ENCODE measurements around the gene CCDC187.

Gene CCDC187

DNA sequence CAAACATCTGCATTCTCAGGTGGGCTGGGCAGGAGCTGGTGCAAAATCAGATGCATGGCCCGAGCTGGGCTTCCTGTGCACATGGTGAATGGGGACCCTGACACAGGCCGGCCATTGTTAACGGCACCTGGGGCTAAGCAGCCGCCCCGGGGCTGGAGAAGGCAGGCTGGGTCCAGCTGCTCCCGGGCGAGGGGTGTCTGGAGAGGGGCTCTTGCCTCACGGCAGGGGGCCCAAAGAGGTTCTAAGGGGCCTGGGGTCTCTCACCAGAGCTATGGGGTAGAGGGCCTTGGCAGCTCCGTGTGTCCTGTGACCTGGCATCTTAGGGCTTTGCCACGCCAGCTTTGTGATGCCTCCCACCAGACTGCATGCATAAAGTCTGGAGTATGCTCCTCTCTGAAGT lies 53.2 kb downstream of the CCDC187 start:
- no peak for DNase-seq

- no peak for DNase-seq
Observed at GRCh38 chr9:136249877-136250559, 53.9 kb downstream of the CCDC187 start.

GRCh38 chr9:136248951-136249876 lies 54.7 kb downstream of the CCDC187 start:
- DNase-seq = no peak

DNA sequence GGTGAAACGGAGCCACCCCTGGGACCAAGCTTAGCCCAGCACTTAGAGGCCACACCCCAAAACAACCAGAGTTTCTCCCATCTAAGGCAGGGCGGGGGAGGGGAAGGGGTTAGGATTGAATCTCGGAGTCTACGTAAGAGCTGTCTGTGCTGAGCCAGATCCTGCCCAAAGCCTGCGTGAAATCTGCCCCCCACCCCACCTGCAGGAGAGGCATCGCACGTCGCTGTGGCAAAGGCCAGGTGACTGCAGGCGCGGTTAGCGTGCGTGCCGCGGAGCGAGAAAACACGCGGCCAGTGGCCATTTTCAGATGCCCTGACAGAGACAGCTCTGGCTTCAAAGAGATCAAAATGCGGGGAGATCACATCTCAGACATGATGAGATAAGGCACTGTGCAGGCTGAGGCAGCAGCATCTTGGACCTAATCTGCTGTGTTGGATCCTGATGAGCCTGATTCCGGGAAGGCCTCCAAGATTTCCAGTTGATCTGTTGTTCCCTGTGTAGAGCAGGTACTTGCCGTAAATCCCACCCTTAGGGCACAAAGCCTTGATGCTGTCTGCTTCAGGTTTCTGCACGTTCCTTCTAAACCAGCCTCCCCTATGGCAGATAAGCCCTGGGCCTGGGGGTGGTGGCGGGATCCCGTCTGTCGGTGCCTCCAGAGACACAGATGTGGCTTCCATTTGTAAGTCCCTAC lies 55.8 kb downstream of the CCDC187 start:
- no peak for DNase-seq

DNA sequence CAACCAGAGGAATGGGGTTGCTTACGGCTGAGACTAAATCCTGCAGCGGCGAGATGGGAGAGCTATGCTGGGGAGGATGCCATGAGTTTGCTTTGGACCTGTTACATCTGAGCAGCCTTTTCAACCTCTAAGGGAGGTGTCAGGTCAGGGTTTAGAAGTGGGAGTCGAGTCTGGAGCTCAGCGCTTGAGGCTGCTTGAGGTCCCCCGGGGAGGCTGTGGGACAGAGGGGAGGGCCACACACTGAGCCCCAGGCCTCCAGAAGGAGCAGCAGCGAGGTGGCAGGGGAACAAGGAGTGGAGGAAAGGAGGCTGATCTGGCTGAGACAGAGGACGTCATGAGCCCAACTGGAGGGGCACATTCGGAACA lies 56.4 kb downstream of the CCDC187 start:
- DNase-seq = no peak

GRCh38 chr9:136246849-136247550 lies 56.9 kb downstream of the CCDC187 start:
- DNase-seq = no peak

DNA sequence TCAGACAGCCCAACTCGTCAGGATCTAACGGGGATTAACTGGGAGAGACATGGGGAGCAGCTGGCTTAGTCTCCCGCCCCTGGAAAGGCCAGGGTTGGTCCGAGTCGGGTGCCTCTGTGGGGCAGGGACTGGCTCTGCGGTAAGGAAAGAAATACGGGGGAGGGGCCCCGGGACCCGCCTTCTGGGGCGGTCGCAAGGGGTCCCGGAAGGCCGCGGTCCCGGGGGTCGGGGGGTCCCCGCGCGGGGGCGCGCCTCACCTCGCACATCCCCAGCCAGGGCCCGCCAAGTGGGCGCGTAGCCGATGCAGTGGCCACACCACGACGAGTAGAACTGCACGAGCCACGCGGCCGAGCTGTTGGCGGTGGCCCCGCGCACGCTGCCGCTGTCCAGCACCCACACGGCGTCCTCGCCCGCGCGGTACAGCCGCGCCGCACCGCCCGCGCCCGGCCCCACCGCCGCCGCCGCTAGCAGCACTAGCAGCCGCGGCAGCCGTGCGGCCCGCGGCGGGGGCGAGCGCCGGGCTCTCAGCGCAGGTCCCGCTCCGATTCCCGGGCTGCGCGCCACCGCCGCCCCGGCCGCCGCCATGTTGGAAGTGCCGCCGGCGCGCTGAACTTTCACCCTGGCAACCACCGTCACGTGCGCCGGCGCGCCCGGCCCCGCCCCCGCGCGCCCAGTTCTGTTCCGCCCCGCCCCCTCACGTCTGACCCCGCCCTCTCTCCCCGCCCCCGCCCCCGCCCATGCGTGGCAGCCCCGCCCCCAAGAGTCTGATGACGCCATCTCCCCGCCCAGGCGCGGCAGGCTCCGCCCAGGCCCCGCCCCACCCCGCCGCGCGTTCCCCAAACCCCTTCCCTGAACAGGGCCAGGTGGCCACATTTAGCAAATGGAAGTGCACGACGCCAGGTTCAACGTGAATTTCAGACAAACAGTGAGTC lies 58.4 kb downstream of the CCDC187 start, which contains the start of gene QSOX2:
Gene QSOX2 (minus strand): TSS at position 594 of the 932 bp plus-strand sequence. CDS start 9 bp downstream, at position 585.
- peak; percentile 76 for DNase-seq

DNA sequence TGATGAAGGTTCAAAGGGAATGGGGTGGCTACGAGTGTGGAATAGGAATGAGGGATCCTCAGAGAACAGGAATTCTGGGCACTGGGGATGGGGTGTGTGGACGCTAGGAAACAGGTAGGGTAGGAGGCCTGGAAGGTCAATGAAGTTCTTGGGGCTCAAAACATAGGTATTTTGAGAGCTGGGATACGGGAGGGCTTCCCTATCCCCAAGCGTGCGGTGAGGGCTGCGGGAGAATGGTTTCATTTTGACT lies 59.0 kb downstream of the CCDC187 start:
- no peak for DNase-seq

DNA sequence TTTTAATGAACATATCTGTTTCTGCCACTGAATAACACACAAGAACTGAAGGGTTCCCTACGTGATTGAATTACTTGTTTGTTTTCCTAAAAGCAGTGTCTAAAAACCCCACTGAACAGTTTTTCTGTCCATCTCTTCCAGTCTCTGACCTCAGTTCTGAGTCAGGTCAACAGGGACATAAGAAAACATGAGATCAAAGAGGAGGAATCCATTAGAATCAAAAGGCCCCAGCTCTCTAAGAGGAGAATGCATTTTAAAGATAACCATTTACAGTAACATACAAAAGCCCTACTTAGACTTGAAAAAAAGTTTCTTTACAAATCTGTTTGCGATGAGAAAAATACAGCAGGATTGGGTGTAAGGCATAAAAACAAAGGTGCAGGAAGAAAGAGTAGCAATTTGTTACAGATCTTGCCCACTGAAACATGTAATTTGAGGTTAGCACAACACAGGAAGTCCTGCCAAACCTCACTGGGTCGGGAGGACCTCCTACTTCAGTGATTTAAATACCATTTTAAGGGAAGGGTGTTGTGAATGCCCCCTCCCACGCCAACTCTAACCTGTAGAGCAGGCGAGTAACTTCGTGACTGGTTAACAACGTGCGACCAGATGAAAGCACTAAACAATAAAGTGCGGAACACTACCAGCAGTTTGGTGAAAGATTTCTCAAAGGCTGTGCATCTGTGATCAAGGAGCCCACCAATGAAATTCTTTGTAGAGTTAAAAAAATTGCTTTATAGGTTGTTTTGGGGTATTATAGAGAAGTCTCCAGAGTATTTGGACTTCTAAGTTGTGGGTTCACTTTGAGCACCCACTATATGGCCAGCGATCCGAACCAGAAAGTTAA lies 59.5 kb downstream of the CCDC187 start:
- no peak for DNase-seq

DNA sequence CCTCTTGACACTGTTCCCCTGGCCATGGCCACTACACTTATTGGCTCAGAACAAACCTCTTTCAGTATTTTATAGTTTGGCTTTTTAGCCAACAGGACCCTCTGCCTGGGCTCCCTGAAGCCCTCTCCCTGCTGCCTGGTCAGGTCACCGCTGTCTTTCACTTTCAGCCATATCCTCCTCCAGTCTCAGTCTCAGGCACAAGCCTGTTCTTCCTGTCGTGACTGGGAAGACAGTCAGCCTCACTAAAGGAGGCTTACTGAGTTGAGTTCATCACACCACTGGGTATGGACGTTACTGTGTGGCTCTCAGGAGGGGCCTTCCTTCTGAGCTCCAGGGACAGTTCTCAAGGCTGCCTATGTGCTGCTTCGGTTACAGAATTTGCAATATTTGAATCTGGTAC lies 60.3 kb downstream of the CCDC187 start:
- DNase-seq = no peak

DNA sequence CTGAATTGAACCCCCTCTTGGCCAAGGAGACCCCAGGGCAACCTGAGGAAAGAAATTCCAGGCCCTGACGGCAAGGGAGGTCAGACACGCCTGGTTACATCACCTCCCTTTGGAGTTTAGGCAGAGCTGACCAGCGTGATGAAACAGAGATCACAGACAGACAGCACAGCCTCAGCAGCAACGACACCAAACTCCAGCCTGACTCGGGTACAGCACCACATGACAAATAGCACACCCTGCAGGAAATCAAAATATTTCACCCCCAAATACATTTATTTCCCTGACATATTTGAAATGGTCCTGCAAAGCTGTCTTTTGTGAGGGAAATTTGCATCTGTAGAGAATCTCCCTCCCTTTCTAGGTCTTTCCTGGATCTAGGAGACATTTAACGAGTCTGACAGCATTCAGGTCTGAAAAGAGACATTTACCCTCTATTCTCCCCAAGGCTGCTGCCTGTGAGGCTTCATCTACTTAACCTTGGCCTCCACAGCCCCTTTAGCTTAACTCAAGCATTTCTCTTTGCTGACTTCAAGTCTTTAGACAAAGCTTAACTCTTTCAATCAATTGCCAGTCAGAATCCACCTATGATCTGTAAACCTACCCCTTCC lies 60.9 kb downstream of the CCDC187 start:
- no peak for DNase-seq

- DNase-seq = no peak
Observed at GRCh38 chr9:136242248-136242647, 61.6 kb downstream of the CCDC187 start.

GRCh38 chr9:136241542-136241941 lies 62.4 kb downstream of the CCDC187 start:
- no peak for DNase-seq

- no peak for DNase-seq
Observed at GRCh38 chr9:136240941-136241340, 63.0 kb downstream of the CCDC187 start.

DNA sequence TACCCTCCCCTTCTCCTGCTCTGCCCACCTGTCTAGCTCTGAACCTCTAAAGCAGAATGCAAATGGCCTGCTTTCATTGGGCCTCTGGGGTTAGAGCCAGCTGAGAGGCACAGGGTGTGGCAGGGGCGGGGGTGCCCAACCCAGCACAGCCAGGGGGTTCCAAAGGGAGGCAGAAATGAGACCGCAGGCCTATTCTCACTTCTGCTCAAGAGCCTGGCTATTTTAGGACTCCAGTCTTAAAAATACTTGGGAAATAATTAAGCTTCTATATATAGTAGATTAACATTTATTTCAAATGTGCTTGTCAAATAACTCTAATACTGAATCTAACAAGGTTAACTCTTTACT lies 63.9 kb downstream of the CCDC187 start:
- no peak for DNase-seq

GRCh38 chr9:136239135-136239982 lies 64.5 kb downstream of the CCDC187 start:
- DNase-seq = no peak

DNA sequence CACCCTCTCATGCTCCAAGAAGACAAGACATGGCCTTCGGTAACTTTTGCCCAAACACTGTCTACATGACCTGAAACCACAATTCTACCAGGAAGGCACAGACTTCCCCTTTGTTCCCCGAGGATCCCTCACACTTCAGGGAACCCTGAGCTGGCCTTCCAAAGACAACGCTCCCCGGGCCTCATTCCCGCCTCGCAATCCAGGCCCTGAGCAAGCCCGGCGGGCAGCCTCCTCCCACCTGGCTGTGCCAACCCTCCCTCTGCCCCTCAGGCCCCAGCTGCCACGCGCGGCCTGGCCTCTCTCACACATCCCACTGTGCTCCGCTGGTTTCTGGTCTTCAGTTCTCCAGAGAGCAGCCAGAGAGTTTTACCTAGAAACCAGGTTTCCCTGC lies 65.6 kb downstream of the CCDC187 start:
- no peak for DNase-seq

GRCh38 chr9:136237486-136238341 lies 66.2 kb downstream of the CCDC187 start:
- no peak for DNase-seq
